GM19468 (cell line): ENCODE data around the gene HOXC12.

Experiments
- ATAC-seq: cut with Tn5 transposase; IDR thresholded peaks from one replicate; pipeline ENCODE4 v1.9.1; 2021; ENCODE audit warnings: mild to moderate bottlenecking, moderate library complexity, moderate number of reproducible peaks; ENCODE audit not compliant: unreplicated experiment; ENCODE audit errors: extremely low read depth

Gene HOXC12

DNA sequence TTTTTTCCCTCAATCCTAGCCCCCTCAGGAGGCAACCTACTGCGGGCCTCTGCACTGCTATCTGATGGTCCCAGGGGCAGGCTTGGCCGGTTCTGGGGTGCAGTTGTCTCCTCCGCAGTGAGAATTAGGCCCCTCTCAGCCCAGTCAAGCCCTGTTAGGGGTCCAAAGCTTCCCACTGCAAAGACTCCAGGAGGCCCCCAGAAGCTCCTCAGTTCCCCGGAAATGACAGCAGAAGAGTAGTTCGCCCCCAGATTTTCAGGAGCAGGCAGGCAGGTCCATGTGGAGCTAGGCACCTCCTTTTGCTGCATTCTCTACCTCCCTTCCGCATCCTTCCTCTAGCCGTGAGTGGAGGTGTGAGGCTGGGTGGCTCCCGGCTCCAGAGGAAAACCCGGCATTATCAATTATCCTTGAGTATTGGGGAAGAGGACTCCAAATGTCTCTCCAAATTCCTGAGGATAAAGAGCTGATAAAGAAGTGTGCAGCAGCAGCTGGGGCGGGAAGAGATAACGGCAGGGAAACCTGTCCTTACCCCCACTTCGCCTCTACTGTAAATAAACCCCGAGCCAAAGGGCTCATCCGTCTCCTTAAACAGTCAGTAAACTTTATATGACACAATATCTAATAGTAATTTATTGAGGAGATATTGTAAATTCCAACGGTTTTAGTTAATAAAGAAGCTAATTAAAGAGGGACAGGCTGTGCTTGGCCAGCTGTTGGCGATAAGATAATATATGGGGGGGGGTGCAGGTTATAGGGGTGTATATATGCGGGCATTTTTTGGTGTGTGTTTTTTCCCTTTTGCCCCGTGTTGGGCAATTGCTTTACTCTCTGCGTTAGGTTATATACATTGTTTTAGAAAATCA lies 641 bp upstream of the HOXC12 start:
- ATAC-seq = no peak

DNA sequence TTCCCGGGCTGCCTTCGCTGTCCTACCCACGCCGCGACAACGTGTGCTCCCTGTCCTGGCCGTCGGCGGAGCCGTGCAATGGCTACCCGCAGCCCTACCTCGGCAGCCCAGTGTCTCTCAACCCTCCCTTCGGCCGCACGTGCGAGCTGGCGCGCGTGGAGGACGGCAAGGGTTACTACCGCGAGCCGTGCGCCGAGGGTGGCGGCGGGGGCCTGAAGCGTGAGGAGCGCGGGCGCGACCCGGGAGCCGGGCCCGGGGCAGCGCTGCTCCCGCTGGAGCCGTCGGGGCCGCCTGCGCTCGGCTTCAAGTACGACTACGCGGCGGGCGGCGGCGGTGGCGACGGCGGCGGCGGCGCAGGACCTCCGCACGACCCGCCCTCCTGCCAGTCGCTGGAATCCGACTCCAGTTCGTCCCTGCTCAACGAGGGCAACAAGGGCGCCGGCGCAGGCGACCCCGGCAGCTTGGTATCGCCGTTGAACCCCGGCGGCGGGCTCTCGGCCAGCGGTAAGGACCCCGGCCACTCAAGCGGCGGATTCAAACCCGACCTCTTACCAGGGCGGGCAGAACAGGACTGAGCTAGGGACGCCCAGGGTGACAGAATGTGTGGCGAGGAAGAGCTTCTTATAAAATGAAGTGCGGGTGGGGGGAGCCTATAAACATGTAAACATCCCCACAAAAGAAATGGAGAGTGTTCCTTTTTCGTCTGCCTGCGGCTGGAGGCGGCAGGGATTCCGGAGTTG lies 503 bp downstream of the HOXC12 start:
- ATAC-seq = no peak

DNA sequence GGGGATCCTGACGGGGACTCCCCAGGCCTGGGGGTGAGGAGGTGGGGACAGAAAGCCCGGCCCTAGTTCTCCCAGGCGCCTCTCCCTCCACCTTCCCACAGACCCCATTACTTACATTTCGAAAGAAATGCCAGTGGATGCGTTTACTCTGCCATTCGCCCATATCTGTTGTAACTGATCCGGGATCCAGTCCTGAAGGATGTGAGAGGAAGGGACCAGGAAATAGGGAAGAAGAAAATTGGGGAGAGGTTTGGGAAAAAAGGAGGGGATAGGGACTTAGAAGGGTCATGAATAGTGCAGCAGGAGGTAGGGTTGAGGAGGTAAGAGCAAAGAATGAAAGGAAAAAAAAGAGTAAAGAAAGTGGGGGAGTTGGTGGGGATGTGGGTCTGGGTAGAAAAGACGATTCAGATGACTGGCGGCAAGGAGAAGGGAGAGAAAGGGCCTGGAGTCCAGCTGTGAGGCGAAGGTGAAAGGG lies 1.1 kb downstream of the HOXC12 start:
- ATAC-seq = no peak

DNA sequence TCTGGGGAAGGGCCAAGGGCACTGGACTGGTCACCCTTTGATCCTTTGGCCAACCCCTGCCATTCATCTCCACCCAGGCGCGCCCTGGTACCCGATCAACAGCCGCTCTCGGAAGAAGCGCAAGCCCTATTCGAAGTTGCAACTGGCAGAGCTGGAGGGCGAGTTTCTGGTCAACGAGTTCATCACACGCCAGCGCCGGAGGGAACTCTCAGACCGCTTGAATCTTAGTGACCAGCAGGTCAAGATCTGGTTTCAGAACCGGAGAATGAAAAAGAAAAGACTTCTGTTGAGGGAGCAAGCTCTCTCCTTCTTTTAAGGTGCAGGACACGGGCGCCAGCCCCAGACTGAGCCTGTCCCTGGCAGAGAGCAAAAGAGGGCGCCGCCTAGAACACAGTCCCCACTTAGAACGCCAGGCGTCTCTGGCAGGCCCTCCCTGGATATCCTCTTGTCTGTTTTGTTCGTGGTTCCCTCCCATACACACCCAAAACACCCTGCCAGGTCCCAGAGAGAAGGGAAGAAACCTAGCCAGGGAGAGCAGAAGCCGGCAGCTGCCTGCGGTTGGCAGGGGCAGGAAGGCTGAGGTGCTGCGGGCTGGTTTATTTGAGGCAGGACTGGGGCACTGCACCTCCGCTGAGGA lies 1.7 kb downstream of the HOXC12 start:
- no peak for ATAC-seq

DNA sequence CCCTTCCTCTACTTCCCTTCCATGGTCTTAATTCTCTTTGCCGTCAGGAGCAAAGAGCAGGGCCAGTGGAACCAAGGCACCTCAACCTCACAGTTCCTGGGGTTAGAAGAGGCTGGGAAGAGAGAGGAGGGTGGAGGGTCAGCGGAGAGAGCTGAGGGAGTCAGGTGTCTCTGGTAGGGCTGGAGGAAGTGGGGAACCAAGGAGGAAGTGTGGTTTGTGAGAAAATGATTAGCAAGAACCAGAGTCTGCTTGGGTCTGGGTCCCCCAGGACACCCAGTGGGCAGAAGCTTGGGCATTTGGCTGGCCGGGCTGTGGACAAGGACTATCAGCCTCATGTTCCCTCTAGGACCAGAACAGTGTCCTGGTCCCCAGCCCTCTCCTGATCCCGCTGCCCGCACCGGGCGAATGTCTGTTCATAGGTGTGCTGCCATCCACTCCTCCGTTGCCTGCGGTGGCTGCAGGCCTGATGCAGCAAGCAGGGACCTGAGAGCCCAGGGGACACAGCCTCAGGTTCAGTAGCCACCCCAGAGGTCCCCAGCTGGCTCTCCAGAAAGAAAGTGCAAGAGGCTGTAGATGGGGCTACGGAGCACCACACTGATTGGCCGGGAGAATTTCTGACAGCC lies 2.3 kb downstream of the HOXC12 start:
- ATAC-seq = no peak

DNA sequence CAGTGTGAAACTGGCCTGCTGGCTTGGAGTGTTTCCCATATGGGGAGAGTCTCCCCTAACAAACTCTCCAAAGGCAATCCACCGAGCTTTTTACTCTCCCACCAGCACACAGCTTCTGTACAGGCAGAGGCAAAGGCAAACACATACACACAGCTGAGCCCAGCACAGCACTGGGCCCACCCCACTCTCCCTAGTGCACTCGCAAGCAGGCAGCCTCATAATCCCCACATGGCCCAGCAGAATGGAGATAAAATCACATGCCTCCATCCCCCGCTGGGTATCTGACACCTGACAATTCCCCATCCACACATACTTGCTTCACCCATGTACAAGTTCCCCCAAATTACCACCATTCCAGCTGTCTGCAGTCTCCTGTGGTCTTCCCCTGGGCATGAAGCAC lies 3.4 kb downstream of the HOXC12 start:
- no peak for ATAC-seq

DNA sequence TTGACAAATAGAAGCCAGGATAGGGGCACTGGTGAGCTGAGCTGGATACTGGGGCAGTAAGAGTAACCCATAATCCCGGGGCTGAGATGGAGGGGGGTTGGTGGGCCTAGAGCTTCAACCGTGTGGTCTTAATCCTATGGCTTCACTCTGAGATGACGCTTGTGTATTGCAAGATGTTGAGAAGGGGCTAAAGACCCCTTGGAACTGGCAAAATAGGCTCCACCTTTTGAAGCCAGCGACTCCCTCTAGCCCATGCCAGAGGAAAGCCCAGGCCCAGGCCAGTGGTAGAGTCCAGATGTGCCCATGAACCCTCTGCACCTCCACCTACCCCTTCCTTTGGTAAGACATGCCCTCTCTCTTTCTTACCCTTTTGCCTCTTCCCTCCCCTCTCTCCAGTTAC lies 4.6 kb downstream of the HOXC12 start:
- no peak for ATAC-seq

DNA sequence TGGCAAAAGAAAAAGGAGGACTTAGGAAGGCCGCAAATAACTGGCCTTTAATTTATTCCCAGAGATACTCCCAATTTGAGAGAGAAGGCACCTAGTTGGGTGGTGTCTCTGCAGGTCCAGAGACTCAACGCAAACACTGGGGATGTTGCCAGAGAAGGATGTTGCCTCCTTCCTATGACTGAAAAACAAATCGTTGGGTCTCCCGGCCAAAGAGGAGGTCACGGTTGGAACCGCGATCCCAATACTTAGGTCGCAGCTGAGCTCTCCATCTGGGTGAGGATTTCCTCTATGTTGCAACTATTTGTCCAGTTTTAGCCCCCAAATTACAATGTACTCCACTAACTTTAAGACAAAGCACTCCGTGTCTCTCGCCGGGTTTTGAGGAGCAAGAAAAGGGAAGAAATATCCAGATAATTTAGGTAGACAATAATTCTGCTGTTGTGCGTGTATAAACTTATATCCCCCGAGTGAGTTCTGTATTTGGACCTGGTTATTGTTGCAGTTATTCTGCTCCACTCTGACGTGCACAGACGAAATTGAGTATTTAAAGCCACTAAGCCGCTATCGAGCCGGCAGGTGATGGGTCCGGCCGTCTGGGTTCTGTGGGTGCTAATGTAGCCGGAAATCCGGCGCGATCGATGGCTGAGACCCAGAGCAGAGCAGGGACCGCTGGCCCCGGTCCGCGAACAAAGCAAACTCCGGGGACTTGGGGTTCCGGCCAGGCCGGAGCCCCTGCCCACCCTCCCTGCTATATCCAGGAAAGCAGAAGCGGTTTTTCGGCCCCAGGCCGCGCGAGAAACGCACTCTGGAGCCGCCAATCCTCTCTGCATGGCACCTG lies 5.7 kb downstream of the HOXC12 start:
- ATAC-seq = no peak

DNA sequence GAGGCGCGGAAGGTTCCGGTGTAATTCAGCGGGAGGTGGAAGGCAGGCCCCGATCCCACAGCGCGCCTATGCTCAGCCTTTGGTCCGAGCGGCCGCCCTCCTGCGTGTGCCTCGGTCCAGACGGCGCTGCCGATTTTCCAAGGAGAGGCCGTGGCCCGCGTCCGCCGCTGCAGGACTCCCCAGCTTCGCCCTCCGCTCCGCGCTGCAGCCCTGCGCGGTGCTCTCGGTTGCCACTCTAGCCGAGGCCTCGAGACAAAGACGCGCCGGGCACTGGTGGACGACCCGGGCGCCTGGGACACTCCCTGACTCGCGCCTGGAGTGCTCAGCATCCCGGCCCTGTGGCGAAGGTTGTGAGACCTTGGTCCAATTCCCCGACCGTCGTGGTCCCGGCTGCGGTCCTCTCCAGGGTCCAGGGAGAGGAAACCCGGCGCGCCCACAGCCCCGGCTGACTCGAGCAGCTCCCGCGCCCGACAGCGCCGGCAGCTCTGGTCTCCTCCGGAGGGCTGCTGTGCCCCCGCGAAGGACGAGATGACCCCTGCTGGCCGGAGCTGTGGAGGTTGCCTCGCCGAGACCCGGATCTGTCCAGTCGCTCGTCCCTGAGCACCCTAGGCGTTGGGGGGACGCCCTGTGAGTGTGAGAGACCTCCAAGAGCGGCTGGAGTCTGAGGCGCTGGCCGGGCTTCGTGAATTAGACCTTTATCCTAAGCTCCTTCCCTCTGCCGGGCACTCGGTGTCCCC lies 6.5 kb downstream of the HOXC12 start:
- no peak for ATAC-seq

DNA sequence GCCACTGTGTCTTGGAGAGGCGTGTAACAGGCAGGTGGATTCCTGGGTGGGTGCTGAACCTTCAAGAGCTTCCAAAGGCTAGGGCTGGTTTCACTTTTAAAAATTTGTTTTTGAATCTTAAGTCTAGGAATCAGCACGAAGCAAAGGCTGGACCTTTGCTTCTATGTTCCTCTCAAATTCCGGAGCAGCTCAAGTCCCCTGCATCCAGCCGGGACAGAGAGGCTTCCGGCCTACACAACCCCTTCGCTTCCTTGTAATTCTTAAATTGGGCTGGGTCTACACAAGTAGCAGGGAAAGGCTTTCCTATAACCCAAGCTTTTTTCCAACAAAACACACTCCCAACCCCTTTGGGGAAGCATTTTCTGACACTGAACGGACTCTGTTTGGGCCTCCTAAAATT lies 8.3 kb downstream of the HOXC12 start:
- ATAC-seq = no peak

DNA sequence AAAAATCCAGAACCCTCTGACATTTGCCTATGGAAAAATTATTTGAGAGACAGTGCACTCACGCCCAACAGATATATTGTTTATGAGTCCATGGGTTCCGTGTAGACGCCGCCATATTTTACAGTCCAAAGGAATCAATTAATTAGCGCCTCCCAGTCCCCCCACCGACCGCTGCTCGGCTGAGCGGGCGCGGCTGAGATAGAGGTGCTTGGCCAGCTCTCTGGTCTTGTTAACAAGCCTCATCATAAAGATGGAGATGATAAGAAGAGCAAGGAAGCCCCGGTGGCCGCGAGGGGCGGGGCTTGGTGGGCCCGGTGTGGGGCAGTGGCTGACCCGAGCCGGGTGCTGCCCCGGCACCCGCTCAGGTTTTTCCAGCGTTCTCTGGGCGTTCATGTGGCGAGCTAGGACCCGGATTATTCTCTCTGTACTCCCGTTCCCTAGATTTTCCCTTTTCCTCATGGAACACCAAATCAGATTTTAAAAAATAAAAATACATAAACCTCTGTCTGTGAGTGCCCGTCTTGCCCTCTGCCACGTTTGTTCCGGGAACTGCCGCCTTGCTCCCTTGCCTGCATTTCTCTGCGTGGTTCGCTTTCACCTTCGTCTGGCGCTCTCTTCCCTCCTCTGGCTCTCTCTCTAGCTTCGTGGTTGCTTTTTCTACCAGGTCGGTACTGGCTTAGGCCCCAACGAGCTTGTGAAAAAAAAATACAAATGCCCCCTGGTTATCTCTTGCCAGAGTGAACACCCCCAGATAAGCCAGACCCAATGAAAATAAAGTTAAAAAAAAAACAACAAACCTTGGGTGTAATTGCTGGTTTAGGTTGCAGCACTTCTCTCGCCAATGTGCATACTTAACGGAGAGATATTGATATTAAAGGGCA lies 9.0 kb downstream of the HOXC12 start:
- no peak for ATAC-seq

DNA sequence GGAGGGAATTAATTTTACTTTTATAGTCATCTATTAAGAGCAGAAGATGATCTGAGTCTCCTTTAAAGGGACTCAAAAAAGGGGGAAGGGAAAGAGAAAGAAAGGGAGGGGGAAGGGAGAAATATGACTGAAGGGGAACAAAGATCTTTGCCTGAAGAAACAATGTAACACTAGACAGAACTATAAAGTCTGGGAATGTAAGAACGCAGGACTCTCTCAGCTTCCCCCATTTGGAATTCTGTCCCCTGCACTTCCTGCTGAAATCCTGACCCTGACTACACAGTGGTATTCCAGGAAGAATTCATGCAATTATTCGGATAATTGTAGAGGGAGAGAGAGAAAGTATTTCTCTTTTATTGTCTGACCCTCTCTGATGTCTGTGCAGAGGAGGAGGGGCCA lies 9.6 kb downstream of the HOXC12 start:
- no peak for ATAC-seq

DNA sequence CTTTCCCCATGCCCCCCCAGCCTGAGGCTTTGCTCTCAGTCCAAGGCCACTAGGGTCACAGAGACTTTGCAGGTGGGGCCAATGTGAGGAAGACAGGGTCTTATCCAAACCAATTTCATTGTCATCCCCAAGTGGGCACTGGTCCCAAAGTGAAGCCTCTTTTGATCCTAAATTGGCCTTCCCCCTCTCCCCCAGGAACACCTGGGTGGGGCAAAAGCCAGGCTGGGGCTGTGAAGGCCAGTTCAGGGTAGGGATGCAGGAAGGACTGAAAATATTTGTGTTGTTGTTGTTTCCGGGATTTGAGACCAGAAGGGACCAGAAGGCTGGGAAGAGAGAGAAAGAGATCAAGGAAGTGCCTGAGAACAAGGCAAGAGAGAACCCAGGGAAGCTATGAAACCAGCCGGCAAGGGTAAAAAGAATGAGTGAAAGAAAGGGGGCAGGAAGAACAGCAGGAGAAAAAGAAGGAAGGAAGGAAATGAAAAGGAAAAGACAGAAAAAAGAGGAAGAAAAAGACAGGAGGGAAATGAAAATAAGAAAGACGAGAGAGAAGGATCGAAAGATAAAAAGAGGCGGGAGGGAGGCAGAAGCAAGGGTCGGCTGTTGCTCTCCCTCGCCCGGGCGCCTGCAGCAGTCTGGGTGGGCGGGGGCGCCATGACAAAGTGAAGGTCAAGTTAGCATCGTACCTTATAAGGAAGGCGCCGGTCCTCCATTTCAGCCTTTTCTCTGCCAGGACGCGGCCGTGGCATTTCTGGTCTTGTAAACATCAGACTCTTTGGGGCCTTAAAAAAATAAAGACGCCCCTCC lies 10.8 kb downstream of the HOXC12 start:
- no peak for ATAC-seq

DNA sequence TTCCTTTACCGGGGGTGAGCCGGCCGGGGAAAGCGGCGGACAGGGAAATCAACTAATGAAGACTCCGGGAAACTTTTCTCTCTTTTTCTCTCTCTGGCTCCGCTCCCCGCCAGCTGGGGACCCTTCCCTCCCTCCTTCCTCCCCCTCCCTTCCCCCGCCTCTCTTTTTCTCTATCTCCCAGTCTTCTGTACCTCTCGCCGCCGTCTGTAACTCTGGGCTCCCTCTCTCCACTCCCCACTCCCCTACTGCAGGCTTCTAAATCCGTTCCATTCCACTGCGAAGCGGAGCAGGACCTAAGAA lies 11.3 kb downstream of the HOXC12 start:
- no peak for ATAC-seq

DNA sequence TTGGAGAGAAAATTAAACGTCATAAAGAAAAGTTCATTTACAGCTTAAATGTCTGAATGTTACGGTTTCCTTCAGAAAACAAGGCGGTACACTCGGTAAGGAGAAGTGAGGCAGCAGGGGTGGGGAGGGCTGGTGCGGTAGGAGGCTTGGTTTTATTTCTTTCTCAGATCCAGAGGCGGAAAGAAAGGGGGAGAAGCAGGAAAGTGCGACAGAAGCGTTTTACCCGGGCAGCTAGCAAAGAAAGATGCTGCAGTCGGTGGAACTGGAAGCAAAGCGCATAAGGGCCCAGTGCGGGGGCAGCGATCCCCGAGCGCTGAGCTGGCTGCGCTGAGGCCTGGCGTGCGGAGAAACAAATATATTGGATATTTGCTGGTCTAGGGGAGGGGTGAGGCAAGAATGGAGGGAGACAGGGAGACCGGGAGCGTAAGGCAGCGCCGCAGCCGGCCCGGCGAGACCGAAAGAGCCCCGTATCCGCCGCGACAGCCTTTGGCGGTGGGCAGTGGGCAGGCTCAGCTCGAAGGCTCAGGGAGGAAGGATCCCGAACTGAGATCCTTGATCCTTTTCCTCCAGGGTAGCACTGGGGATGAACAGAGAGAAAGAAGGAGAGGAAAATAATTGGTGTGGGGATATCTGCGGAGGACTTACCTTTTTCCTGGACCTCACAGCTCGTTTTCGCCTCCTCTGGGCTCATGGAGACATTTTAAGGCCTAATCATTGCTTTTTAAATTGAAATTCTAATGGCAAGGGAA lies 11.9 kb downstream of the HOXC12 start:
- ATAC-seq = no peak

DNA sequence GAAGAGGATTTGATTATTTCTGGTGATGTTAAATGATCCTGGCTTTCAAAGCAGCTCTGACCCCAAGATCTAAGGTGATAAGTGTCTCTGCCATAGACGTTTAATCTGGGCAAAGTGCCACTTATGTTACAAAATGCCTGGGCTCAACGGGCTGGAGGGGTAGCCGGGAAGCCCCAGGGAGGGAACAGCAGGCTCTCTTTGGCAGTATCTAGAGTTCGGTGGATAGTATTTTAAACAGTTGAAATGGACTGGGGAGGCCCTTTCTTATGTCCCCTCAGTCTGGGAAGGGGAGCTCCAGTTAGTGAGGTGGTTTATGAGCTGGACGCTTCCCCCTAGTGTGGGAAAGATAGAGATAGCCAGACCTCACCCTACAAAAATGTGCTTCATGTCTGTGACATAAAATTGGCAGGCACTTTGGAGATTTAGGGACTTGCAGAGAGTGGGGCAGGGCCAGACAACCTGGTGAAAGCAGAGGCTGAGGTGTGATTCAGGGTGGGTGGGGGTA lies 12.8 kb downstream of the HOXC12 start:
- no peak for ATAC-seq
